HEK293 (cell line): Measurements from ENCODE around the gene BEND7.

Experiments
- GLIS1 ChIP-seq: fragments of 450-650 bp; formaldehyde crosslinking; IDR thresholded peaks from 2 replicates; pipeline ENCODE4 v1.5.1; 2016; ENCODE audit warnings: missing biosample characterization, missing genetic modification characterization
- INSM2 ChIP-seq: fragments of 450-650 bp; formaldehyde crosslinking; IDR thresholded peaks from 2 replicates; pipeline ENCODE4 v1.5.1; 2016; ENCODE audit warnings: missing biosample characterization, missing genetic modification characterization
- KLF1 ChIP-seq: fragments of 450-650 bp; formaldehyde crosslinking; IDR thresholded peaks from 2 replicates; pipeline ENCODE4 v1.5.1; 2016; ENCODE audit warnings: missing biosample characterization, missing genetic modification characterization
- KLF8 ChIP-seq: fragments of 450-650 bp; formaldehyde crosslinking; IDR thresholded peaks from 2 replicates; pipeline ENCODE4 v1.5.1; 2016; ENCODE audit warnings: missing biosample characterization, missing genetic modification characterization
- PATZ1 ChIP-seq: fragments of 450-650 bp; formaldehyde crosslinking; IDR thresholded peaks from 2 replicates; pipeline ENCODE4 v1.5.1; 2016; ENCODE audit warnings: missing biosample characterization, missing genetic modification characterization
- SCRT2 ChIP-seq: fragments of 450-650 bp; formaldehyde crosslinking; IDR thresholded peaks from 2 replicates; pipeline ENCODE4 v1.5.1; 2016; ENCODE audit warnings: missing biosample characterization, missing genetic modification characterization
- SETDB1 ChIP-seq: IDR thresholded peaks from one replicate; pipeline ENCODE4 v1.6.1; 2017; ENCODE audit warnings: mild to moderate bottlenecking, low read length, moderate library complexity, mixed read lengths; ENCODE audit not compliant: insufficient read length
- ZBTB17 ChIP-seq: fragments of 450-650 bp; formaldehyde crosslinking; IDR thresholded peaks from 2 replicates; pipeline ENCODE4 v1.5.1; 2016; ENCODE audit warnings: missing biosample characterization, missing genetic modification characterization
- ZBTB48 ChIP-seq: fragments of 450-650 bp; formaldehyde crosslinking; IDR thresholded peaks from 2 replicates; pipeline ENCODE4 v1.5.1; 2016; ENCODE audit warnings: missing biosample characterization, missing genetic modification characterization
- ZBTB8A ChIP-seq: fragments of 450-650 bp; formaldehyde crosslinking; IDR thresholded peaks from 2 replicates; pipeline ENCODE4 v1.5.1; 2016; ENCODE audit warnings: missing biosample characterization, missing genetic modification characterization
- ZFHX2 ChIP-seq: fragments of 450-650 bp; formaldehyde crosslinking; conservative IDR thresholded peaks from 2 replicates; pipeline ENCODE4 v1.5.1; 2016; ENCODE audit warnings: missing biosample characterization, missing genetic modification characterization
- ZIC2 ChIP-seq: fragments of 450-650 bp; formaldehyde crosslinking; IDR thresholded peaks from 2 replicates; pipeline ENCODE4 v1.5.1; 2016; ENCODE audit warnings: missing biosample characterization, missing genetic modification characterization
- ZNF10 ChIP-seq: fragments of 450-650 bp; formaldehyde crosslinking; IDR thresholded peaks from 2 replicates; pipeline ENCODE4 v1.5.1; 2017; ENCODE audit warnings: missing biosample characterization, missing genetic modification characterization
- ZNF138 ChIP-seq: fragments of 450-650 bp; formaldehyde crosslinking; IDR thresholded peaks from 2 replicates; pipeline ENCODE4 v1.5.1; 2016; ENCODE audit warnings: missing biosample characterization, missing genetic modification characterization, borderline replicate concordance
- ZNF2 ChIP-seq: fragments of 450-650 bp; formaldehyde crosslinking; IDR thresholded peaks from 2 replicates; pipeline ENCODE4 v1.5.1; 2016; ENCODE audit warnings: missing biosample characterization, missing genetic modification characterization
- ZNF354C ChIP-seq: fragments of 450-650 bp; formaldehyde crosslinking; IDR thresholded peaks from 2 replicates; pipeline ENCODE4 v1.5.1; 2016; ENCODE audit warnings: missing biosample characterization, missing genetic modification characterization, low read depth, borderline replicate concordance
- ZNF391 ChIP-seq: fragments of 450-650 bp; formaldehyde crosslinking; IDR thresholded peaks from 2 replicates; pipeline ENCODE4 v1.5.1; 2016; ENCODE audit warnings: low read depth, missing biosample characterization, missing genetic modification characterization, borderline replicate concordance
- ZNF433 ChIP-seq: fragments of 450-650 bp; formaldehyde crosslinking; IDR thresholded peaks from 2 replicates; pipeline ENCODE4 v1.5.1; 2016; ENCODE audit warnings: missing biosample characterization, missing genetic modification characterization, low read depth
- ZNF560 ChIP-seq: fragments of 450-650 bp; formaldehyde crosslinking; IDR thresholded peaks from 2 replicates; pipeline ENCODE4 v1.5.1; 2017; ENCODE audit warnings: missing biosample characterization, missing genetic modification characterization, borderline replicate concordance
- ZNF654 ChIP-seq: fragments of 450-650 bp; formaldehyde crosslinking; IDR thresholded peaks from 2 replicates; pipeline ENCODE4 v1.5.1; 2016; ENCODE audit warnings: low read depth, missing biosample characterization, missing genetic modification characterization
- ZNF660 ChIP-seq: fragments of 450-650 bp; IDR thresholded peaks from 2 replicates; pipeline ENCODE4 v1.5.1; 2018; ENCODE audit warnings: missing biosample characterization, mild to moderate bottlenecking, missing genetic modification characterization
- ZNF747 ChIP-seq: fragments of 450-650 bp; formaldehyde crosslinking; IDR thresholded peaks from 2 replicates; pipeline ENCODE4 v1.5.1; 2016; ENCODE audit warnings: missing biosample characterization, missing genetic modification characterization
- ZSCAN30 ChIP-seq: fragments of 450-650 bp; IDR thresholded peaks from 2 replicates; pipeline ENCODE4 v1.5.1; 2018; ENCODE audit warnings: missing biosample characterization, mild to moderate bottlenecking, missing genetic modification characterization, moderate library complexity
- ZXDB ChIP-seq: fragments of 450-650 bp; formaldehyde crosslinking; IDR thresholded peaks from 2 replicates; pipeline ENCODE4 v1.5.1; 2016; ENCODE audit warnings: missing biosample characterization, missing genetic modification characterization
- TF ChIP-seq, protein P1 (sequence below): fragments of 450-650 bp; formaldehyde crosslinking; IDR thresholded peaks from 2 replicates; pipeline ENCODE4 v1.5.1; 2016; ENCODE audit warnings: missing biosample characterization, missing genetic modification characterization
- TF ChIP-seq, protein P2 (sequence below): fragments of 450-650 bp; formaldehyde crosslinking; IDR thresholded peaks from 2 replicates; pipeline ENCODE4 v1.5.1; 2016; ENCODE audit warnings: missing biosample characterization, missing genetic modification characterization
- TF ChIP-seq, protein P3 (sequence below): fragments of 450-650 bp; formaldehyde crosslinking; optimal IDR thresholded peaks from 2 replicates; pipeline ENCODE3; 2016; ENCODE audit warnings: missing biosample characterization, mild to moderate bottlenecking, missing genetic modification characterization
- TF ChIP-seq, protein P4 (sequence below): fragments of 450-650 bp; formaldehyde crosslinking; IDR thresholded peaks from 2 replicates; pipeline ENCODE4 v1.5.1; 2016; ENCODE audit warnings: missing biosample characterization, missing genetic modification characterization

BEND7 gene

DNA sequence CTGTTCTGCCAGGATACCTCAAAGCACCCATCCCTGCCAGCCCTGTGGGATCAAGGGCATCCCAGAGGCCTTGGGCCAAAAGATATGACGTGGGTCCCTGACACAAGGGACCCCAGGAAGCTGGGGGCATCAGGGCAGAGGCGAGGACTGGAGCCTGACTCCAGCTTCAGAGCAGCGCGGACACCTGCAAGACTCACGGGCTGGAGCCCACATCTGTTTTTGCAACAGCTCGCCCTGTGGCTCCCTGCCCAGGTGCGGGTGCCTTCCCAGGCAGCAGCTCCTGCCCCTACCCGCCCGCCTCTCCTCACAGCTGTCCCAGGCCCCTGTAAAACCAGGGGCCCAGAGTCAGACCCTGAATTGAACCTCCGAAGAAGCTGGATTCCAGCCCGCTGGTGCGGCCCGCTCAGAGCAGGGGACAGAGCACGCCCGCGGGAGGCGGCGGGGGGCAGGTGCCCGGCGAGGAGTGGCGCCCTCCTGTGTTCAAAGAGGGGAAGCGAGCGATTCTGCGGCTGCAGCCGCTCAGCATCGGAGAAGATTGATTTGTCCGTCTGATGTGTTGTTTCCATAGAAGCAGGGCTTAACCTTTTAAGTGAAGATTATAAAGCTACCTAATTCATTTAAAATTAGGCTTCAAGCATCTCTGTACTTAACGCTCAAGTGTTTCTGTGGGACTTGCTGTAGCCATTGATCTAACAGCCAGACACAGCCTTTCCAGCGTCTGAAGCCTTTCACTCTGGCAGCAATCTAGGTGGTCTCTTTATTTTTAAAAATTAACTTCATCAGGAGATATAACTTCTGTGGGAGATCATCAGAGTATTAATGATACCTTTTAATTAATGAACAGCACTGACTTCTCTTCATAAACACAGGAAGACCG is 88.4 kb downstream of the BEND7 start (continued):
- TF ChIP-seq, protein P1, sequence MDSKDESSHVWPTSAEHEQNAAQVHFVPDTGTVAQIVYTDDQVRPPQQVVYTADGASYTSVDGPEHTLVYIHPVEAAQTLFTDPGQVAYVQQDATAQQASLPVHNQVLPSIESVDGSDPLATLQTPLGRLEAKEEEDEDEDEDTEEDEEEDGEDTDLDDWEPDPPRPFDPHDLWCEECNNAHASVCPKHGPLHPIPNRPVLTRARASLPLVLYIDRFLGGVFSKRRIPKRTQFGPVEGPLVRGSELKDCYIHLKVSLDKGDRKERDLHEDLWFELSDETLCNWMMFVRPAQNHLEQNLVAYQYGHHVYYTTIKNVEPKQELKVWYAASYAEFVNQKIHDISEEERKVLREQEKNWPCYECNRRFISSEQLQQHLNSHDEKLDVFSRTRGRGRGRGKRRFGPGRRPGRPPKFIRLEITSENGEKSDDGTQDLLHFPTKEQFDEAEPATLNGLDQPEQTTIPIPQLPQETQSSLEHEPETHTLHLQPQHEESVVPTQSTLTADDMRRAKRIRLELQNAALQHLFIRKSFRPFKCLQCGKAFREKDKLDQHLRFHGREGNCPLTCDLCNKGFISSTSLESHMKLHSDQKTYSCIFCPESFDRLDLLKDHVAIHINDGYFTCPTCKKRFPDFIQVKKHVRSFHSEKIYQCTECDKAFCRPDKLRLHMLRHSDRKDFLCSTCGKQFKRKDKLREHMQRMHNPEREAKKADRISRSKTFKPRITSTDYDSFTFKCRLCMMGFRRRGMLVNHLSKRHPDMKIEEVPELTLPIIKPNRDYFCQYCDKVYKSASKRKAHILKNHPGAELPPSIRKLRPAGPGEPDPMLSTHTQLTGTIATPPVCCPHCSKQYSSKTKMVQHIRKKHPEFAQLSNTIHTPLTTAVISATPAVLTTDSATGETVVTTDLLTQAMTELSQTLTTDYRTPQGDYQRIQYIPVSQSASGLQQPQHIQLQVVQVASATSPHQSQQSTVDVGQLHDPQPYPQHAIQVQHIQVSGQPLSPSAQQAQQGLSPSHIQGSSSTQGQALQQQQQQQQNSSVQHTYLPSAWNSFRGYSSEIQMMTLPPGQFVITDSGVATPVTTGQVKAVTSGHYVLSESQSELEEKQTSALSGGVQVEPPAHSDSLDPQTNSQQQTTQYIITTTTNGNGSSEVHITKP (tag by site-specific recombination): peak; percentile 20; the same call in 1 of the 2 replicates
- TF ChIP-seq PATZ1 (tag by site-specific recombination): peak; percentile 87
- peak; percentile 37; the same call in 1 of the 2 replicates for TF ChIP-seq ZXDB (tag by site-specific recombination)
- no peak for TF ChIP-seq KLF1 (tag by site-specific recombination)
- TF ChIP-seq SETDB1: no peak
- peak; percentile 60 for TF ChIP-seq ZBTB17 (tag by site-specific recombination)
- peak; percentile 74 for TF ChIP-seq ZBTB48 (tag by site-specific recombination)
- TF ChIP-seq ZNF354C (tag by site-specific recombination): no peak
- TF ChIP-seq, protein P2, sequence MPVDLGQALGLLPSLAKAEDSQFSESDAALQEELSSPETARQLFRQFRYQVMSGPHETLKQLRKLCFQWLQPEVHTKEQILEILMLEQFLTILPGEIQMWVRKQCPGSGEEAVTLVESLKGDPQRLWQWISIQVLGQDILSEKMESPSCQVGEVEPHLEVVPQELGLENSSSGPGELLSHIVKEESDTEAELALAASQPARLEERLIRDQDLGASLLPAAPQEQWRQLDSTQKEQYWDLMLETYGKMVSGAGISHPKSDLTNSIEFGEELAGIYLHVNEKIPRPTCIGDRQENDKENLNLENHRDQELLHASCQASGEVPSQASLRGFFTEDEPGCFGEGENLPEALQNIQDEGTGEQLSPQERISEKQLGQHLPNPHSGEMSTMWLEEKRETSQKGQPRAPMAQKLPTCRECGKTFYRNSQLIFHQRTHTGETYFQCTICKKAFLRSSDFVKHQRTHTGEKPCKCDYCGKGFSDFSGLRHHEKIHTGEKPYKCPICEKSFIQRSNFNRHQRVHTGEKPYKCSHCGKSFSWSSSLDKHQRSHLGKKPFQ (tag by site-specific recombination): no peak
- 0 out of 2 replicates have a peak, but pooled peaks have one; percentile 54 for TF ChIP-seq ZNF660 (tag by site-specific recombination)
- peak; percentile 81 for TF ChIP-seq GLIS1 (tag by site-specific recombination)
- peak; percentile 72 for TF ChIP-seq ZSCAN30 (tag by site-specific recombination)
- TF ChIP-seq ZNF2 (tag by site-specific recombination): peak; percentile 51; the same call in 1 of the 2 replicates
- TF ChIP-seq, protein P3, sequence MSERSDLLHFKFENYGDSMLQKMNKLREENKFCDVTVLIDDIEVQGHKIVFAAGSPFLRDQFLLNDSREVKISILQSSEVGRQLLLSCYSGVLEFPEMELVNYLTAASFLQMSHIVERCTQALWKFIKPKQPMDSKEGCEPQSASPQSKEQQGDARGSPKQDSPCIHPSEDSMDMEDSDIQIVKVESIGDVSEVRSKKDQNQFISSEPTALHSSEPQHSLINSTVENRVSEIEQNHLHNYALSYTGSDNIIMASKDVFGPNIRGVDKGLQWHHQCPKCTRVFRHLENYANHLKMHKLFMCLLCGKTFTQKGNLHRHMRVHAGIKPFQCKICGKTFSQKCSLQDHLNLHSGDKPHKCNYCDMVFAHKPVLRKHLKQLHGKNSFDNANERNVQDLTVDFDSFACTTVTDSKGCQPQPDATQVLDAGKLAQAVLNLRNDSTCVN (tag by site-specific recombination): peak; percentile 51
- 0 out of 2 replicates have a peak, but pooled peaks have one; percentile 47 for TF ChIP-seq SCRT2 (tag by site-specific recombination)
- no peak for TF ChIP-seq ZNF560 (tag by site-specific recombination)
- TF ChIP-seq ZFHX2 (tag by site-specific recombination): no peak
- peak; percentile 67; the same call in 1 of the 2 replicates for TF ChIP-seq ZNF391 (tag by site-specific recombination)
- peak; percentile 49 for TF ChIP-seq ZIC2 (tag by site-specific recombination)
- TF ChIP-seq ZNF10: 0 out of 2 replicates have a peak, but pooled peaks have one; percentile 13
- TF ChIP-seq ZNF138 (tag by site-specific recombination): no peak
- no peak for TF ChIP-seq ZNF433
- peak; percentile 62 for TF ChIP-seq ZNF654 (tag by site-specific recombination)
- TF ChIP-seq, protein P4, sequence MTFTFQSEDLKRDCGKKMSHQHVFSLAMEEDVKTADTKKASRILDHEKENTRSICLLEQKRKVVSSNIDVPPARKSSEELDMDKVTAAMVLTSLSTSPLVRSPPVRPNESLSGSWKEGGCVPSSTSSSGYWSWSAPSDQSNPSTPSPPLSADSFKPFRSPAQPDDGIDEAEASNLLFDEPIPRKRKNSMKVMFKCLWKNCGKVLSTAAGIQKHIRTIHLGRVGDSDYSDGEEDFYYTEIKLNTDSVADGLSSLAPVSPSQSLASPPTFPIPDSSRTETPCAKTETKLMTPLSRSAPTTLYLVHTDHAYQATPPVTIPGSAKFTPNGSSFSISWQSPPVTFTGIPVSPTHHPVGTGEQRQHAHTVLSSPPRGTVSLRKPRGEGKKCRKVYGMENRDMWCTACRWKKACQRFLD (tag by site-specific recombination): no peak
- no peak for TF ChIP-seq INSM2 (tag by site-specific recombination)
- no peak for TF ChIP-seq KLF8 (tag by site-specific recombination)
- peak; percentile 89 for TF ChIP-seq ZBTB8A (tag by site-specific recombination)
- no peak for TF ChIP-seq ZNF747 (tag by site-specific recombination)
